ENCODE measurements around the gene FHIT. TPM values are rescaled to one million over a fixed set of nuclear protein-coding genes. Genes with fewer than 3 reads are reported as not detected.

FHIT gene
- polyA plus RNA-seq, 1 experiment, result 0.11 TPM

GRCh38 chr3:59774000-59774399 lies 1477.3 kb downstream of the FHIT start:
- DNase-seq (ENCODE audit: low read depth), result no peak
- CTCF ChIA-PET, result interaction anchor here (1.1 to 1.5 kb wide), 3 partner anchors 84 to 263 kb away, joined by 3 to 4 read pairs (median 3); no protein-coding TSS in a partner anchor
- Histone ChIP-seq H3K27me3 (ENCODE audit: control insufficient read depth, insufficient read depth, low read length) (no peaks in the 10 kb centered on the region), H3K36me3 (ENCODE audit: control insufficient read depth, insufficient read depth, low read length) (no peaks in the 10 kb centered on the region), H3K4me3 (ENCODE audit: low read depth, low read length) (no peak overlapping the region)
- POLR2A ChIA-PET, result interaction anchor here (0.5 to 1.0 kb wide), 3 partner anchors 8 to 238 kb away, joined by 3 read pairs; no protein-coding TSS in a partner anchor
- no peak for TF ChIP-seq CTCF (IDR thresholded peaks at IDR 0.05; ENCODE audit: insufficient read depth, low read depth, low read length)

- H3K27me3 ChIP-seq (ENCODE audit: control insufficient read depth, insufficient read depth, low read length), result no peaks in the 10 kb centered on the region
- DNase-seq (ENCODE audit: low read depth), result no peak
- CTCF ChIA-PET, result interaction anchor here (0.7 to 1.2 kb wide), 5 partner anchors 14 to 198 kb away, joined by 3 to 4 read pairs (median 4); no protein-coding TSS in a partner anchor
- POLR2A ChIA-PET, result no interaction called here
- no peak for TF ChIP-seq CTCF (IDR thresholded peaks at IDR 0.05; ENCODE audit: insufficient read depth, low read depth, low read length)
- H3K4me3 ChIP-seq (ENCODE audit: low read depth, low read length), result no peak overlapping the region
- no peaks in the 10 kb centered on the region for H3K36me3 ChIP-seq (ENCODE audit: control insufficient read depth, insufficient read depth, low read length)
These were observed 1478.5 kb downstream of the FHIT start for GRCh38 chr3:59772416-59773408.

- ChIA-PET POLR2A (interaction anchor here (0.6 kb wide), 1 partner anchor 86 kb away, joined by 11 read pairs; no protein-coding TSS in a partner anchor), CTCF (interaction anchor here (0.9 to 1.8 kb wide), 5 partner anchors 38 to 213 kb away, joined by 3 to 7 read pairs (median 4); no protein-coding TSS in a partner anchor)
- TF ChIP-seq CTCF (IDR thresholded peaks at IDR 0.05; ENCODE audit: insufficient read depth, low read depth, low read length), result no peak
- no peaks in the 10 kb centered on the region for H3K27me3 ChIP-seq (ENCODE audit: control insufficient read depth, insufficient read depth, low read length)
- H3K36me3 ChIP-seq (ENCODE audit: control insufficient read depth, insufficient read depth, low read length), result no peaks in the 10 kb centered on the region
- peak; percentile 81 for DNase-seq (ENCODE audit: low read depth)
- no peak overlapping the region for H3K4me3 ChIP-seq (ENCODE audit: low read depth, low read length)
These were observed 1479.5 kb downstream of the FHIT start for GRCh38 chr3:59771768-59772181.

- no peak for TF ChIP-seq CTCF (IDR thresholded peaks at IDR 0.05; ENCODE audit: insufficient read depth, low read depth, low read length)
- Histone ChIP-seq H3K36me3 (ENCODE audit: control insufficient read depth, insufficient read depth, low read length) (no peaks in the 10 kb centered on the region), H3K4me3 (ENCODE audit: low read depth, low read length) (no peak overlapping the region), H3K27me3 (ENCODE audit: control insufficient read depth, insufficient read depth, low read length) (no peaks in the 10 kb centered on the region)
- no peak for DNase-seq (ENCODE audit: low read depth)
- ChIA-PET CTCF (interaction anchor here (0.6 to 1.5 kb wide), 2 partner anchors 10 to 41 kb away, joined by 3 read pairs; no protein-coding TSS in a partner anchor), POLR2A (no interaction called here)
These were observed 1482.0 kb downstream of the FHIT start for GRCh38 chr3:59769127-59769750.

All from BJ (cell line).